Natural killer cell (primary cell): ENCODE results near the gene FARP1. TPM values are rescaled to one million over a fixed set of nuclear protein-coding genes. Genes with fewer than 3 reads are reported as not detected.

Source experiments
- ATAC-seq, 3 donors: fragments of 150-1000 bp in 2 of 3; fragments of 200-7000 bp in 1 of 3; cut with Tn5 transposase; 1 replicate in 1 of 3; 2 replicates in 2 of 3; pipeline ENCODE4 v1.10.0; 2021; ENCODE audit warnings: mild to moderate bottlenecking in 2 of 3, moderate library complexity in 2 of 3
- DNase-seq, 2 donors: peaks; one replicate each; pipeline versions ENCODE4 v3.0.0 to v3.0.0-alpha.2; 2013 to 2021; ENCODE audit warnings: mixed read lengths in 1 of 2
- H3K27ac ChIP-seq: one replicate; pipeline ENCODE4 v1.5.1; 2013; ENCODE audit warnings: mild to moderate bottlenecking, low read length
- H3K27me3 ChIP-seq: one replicate; pipeline ENCODE4 v1.6.1; 2013; ENCODE audit warnings: low read length; ENCODE audit not compliant: control insufficient read depth, insufficient read depth
- H3K36me3 ChIP-seq: one replicate; pipeline ENCODE4 v1.6.1; 2013; ENCODE audit warnings: low read length; ENCODE audit not compliant: control insufficient read depth, insufficient read depth
- H3K4me1 ChIP-seq: one replicate; pipeline ENCODE4 v1.6.1; 2013; ENCODE audit warnings: low read length; ENCODE audit not compliant: control insufficient read depth, insufficient read depth
- H3K4me3 ChIP-seq: one replicate; pipeline ENCODE4 v1.5.1; 2013; ENCODE audit warnings: low read length
- H3K9me3 ChIP-seq: one replicate; pipeline ENCODE4 v1.6.1; 2013; ENCODE audit warnings: low read length; ENCODE audit not compliant: control insufficient read depth, insufficient read depth
- H3K27ac Mint-ChIP-seq, 2 donors: one replicate each; pipeline ENCODE4 v1.8.0; 2022; ENCODE audit warnings: mild to moderate bottlenecking in 2 of 2, mixed read lengths in 2 of 2, moderate library complexity in 1 of 2
- H3K27me3 Mint-ChIP-seq, 2 donors: one replicate each; pipeline ENCODE4 v1.8.0; 2022; ENCODE audit warnings: low read depth in 2 of 2, mixed read lengths in 2 of 2
- H3K36me3 Mint-ChIP-seq: one replicate; pipeline ENCODE4 v1.8.0; 2022; ENCODE audit warnings: mixed read lengths
- H3K4me1 Mint-ChIP-seq, 2 donors: one replicate each; pipeline ENCODE4 v1.8.0; 2022; ENCODE audit warnings: mixed read lengths in 2 of 2
- H3K4me3 Mint-ChIP-seq: one replicate; pipeline ENCODE4 v1.8.0; 2022; ENCODE audit warnings: mild to moderate bottlenecking, moderate library complexity, mixed read lengths
- H3K9me3 Mint-ChIP-seq, 2 donors: one replicate each; pipeline ENCODE4 v1.8.0; 2022; ENCODE audit warnings: mixed read lengths in 2 of 2
- CTCF ChIP-seq: fragments of 200-600 bp; IDR thresholded peaks from one replicate; pipeline ENCODE4 v1.8.0; 2022; ENCODE audit warnings: antibody characterized with exemption
- WGBS: methylation state at CpG from one replicate; pipeline ENCODE4 v1.1.7; 2013; ENCODE audit warnings: missing lambda C conversion rate; ENCODE audit not compliant: insufficient coverage; 5-methylcytosine and 5-hydroxymethylcytosine counted together
- intact Hi-C: fragments of 100-400 bp; cut with micrococcal nuclease; formaldehyde crosslinking; loops from one replicate; pipeline ENCODE4 v1.14.2; 2022
- total RNA-seq, 4 donors: library from RNA; stranded (reverse); fragments of 120-200 nt in 1 of 4; gene quantifications; one replicate each; pipeline versions ENCODE4 v1.2.3 to v1.2.4, GENCODE V29; 2013 to 2022

Gene FARP1
- total RNA-seq, 3 donors from 2014 or later (not counting 1 experiment from before 2014, with no cell fraction given): 0.71 to 1.2 (median 1.1) TPM

DNA sequence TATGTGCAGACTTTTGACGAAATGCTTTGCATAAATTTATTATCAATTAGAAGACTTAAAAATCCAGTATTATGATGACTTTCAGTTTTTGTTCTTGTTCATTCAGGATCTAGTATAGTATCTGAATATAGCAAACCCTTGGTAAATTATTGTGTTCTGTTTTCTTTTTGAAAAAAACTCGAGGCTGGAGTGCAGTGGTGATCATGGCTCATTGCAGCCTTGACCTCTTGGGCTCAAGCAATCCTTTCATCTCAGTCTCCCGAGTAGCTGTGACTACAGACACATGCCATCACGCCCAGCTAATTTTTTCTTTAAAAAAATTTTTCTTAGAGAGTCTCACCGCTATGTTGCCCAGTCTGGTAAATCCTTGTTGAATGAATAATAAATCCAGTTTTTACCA lies 4.6 kb downstream of the FARP1 start:
- no peak overlapping the region for H3K4me3 ChIP-seq
- peaks cover 6% of the 10 kb centered on the region for H3K4me1 ChIP-seq
- Mint-ChIP-seq H3K9me3 (no peaks in the 10 kb centered on the region), H3K4me3 (no peak overlapping the region), H3K36me3 (no peaks in the 10 kb centered on the region), H3K4me1 (peaks cover 0 to 5% of the 10 kb centered on the region in 2 donors), H3K27me3 (peaks cover 29 to 33% of the 10 kb centered on the region in 2 donors), H3K27ac (no peak overlapping the region)
- ATAC-seq: no peak
- peaks cover 9% of the 10 kb centered on the region for H3K27me3 ChIP-seq
- no peak for TF ChIP-seq CTCF
- H3K9me3 ChIP-seq: no peaks in the 10 kb centered on the region
- H3K36me3 ChIP-seq: no peaks in the 10 kb centered on the region
- intact Hi-C loops: no loop called here
- DNase-seq: no peak
- no peak overlapping the region for H3K27ac ChIP-seq
- WGBS: 79% methylated on average over 4 of the region's 5 CpGs

- Histone ChIP-seq H3K4me1 (no peaks in the 10 kb centered on the region), H3K27me3 (peaks cover 3% of the 10 kb centered on the region), H3K4me3 (no peak overlapping the region), H3K27ac (no peak overlapping the region), H3K36me3 (no peaks in the 10 kb centered on the region), H3K9me3 (no peaks in the 10 kb centered on the region)
- Mint-ChIP-seq H3K4me1 (no peaks in the 10 kb centered on the region), H3K36me3 (no peaks in the 10 kb centered on the region), H3K9me3 (no peaks in the 10 kb centered on the region), H3K27me3 (peaks cover 17 to 18% of the 10 kb centered on the region in 2 donors), H3K27ac (no peak overlapping the region), H3K4me3 (no peak overlapping the region)
- ATAC-seq: no peak
- TF ChIP-seq CTCF: no peak
- DNase-seq: no peak
- WGBS: 85% methylated on average over 6 of the region's 8 CpGs
- intact Hi-C loops: no loop called here
These were observed 8.1 kb downstream of the FARP1 start for GRCh38 chr13:98150832-98151479.

DNA sequence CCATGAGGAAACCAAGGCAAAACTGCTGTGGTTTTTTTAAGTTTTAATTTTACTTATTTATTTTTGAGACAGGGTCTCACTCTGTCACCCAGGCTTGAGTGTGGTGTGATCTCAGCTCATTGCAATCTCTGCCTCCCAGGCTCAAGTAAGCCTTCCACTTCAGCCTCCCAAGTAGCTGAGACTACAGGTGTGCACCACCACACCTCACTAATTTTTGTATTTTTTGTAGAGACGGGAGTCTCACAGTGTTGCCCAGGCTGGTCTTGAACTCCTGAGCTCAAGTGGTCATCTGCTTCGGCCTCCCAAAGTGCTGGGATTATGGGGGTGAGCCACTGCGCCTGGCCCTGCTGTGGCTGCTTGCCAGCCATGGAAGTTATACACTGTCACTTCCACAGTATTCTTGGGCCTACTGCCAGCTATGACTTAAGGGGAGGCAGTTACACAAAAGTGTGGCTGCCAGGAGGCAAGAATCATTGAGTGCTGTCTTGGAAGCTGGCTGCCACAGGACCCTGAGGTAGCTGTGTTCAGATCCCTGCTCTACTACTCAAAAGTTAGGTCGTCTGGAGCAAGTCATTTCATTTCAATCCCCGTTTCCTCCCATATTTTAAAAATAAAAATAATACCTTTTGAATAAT lies 12.7 kb downstream of the FARP1 start:
- Histone ChIP-seq H3K27ac (no peak overlapping the region), H3K4me3 (no peak overlapping the region), H3K36me3 (no peaks in the 10 kb centered on the region), H3K4me1 (no peaks in the 10 kb centered on the region), H3K27me3 (no peaks in the 10 kb centered on the region), H3K9me3 (no peaks in the 10 kb centered on the region)
- intact Hi-C loops: no loop called here
- Mint-ChIP-seq H3K36me3 (no peaks in the 10 kb centered on the region), H3K27ac (no peak overlapping the region), H3K4me3 (no peak overlapping the region), H3K9me3 (no peaks in the 10 kb centered on the region), H3K27me3 (peaks cover 11% of the 10 kb centered on the region in 2 donors), H3K4me1 (no peaks in the 10 kb centered on the region)
- no peak for TF ChIP-seq CTCF
- ATAC-seq (no peak), DNase-seq (no peak)
- 94% methylated on average over 4 of the region's 5 CpGs for WGBS
